Prostate gland (tissue), 1 donor: ENCODE measurements around the gene VAPB.

Experiments used
- POLR2A ChIP-seq: fragments of 450-650 bp; IDR thresholded peaks from one replicate; pipeline ENCODE4 v1.6.1; 2016; ENCODE audit warnings: antibody characterized with exemption, mild to moderate bottlenecking
- POLR2AphosphoS5 ChIP-seq: sonication (generic); formaldehyde crosslinking; IDR thresholded peaks from one replicate; pipeline ENCODE4 v1.6.1; 2017; ENCODE audit warnings: antibody characterized with exemption

- TF ChIP-seq POLR2AphosphoS5 = no peak
- TF ChIP-seq POLR2A = no peak
Observed at GRCh38 chr20:58395604-58396003, 6.6 kb downstream of the VAPB start.
